K562 (cell line): ENCODE results near the gene CALHM1. TPM values are rescaled to one million over a fixed set of nuclear protein-coding genes. Genes with fewer than 3 reads are reported as not detected.

ENCODE experiments used
- ATF4 ChIP-seq: fragments of 450-650 bp; formaldehyde crosslinking; IDR thresholded peaks from 2 replicates; pipeline ENCODE4 v1.4.0; 2022; ENCODE audit warnings: mild to moderate bottlenecking, moderate library complexity
- GABPA ChIP-seq: fragments of 200-800 bp; sonication (Bioruptor generic); conservative IDR thresholded peaks from 2 replicates; pipeline ENCODE4 v1.6.1; 2016; ENCODE audit warnings: low read depth, missing genetic modification characterization, missing compliant biosample characterization
- GTF2E2 ChIP-seq: fragments of 200-800 bp; sonication (Bioruptor generic); IDR thresholded peaks from 2 replicates; pipeline ENCODE4 v1.6.1; 2016; ENCODE audit warnings: missing genetic modification characterization, missing compliant biosample characterization
- NCOA4 ChIP-seq: fragments of 450-650 bp; IDR thresholded peaks from 2 replicates; pipeline ENCODE4 v1.6.1; 2018; ENCODE audit warnings: mild to moderate bottlenecking; ENCODE audit not compliant: partially characterized antibody
- POU5F1 ChIP-seq: fragments of 150-350 bp; IDR thresholded peaks from 2 replicates; pipeline ENCODE4 v1.6.1; 2014; ENCODE audit warnings: borderline replicate concordance, low read length, low read depth, mild to moderate bottlenecking; ENCODE audit not compliant: partially characterized antibody
- RFX7 ChIP-seq: fragments of 250-450 bp; sonication (Bioruptor Pico); IDR thresholded peaks from 2 replicates; pipeline ENCODE4 v1.5.1; 2021; ENCODE audit warnings: mild to moderate bottlenecking
- SMAD4 ChIP-seq: fragments of 250-450 bp; sonication (Bioruptor Pico); conservative IDR thresholded peaks from 2 replicates; pipeline ENCODE4 v1.8.0; 2021; ENCODE audit warnings: inconsistent platforms, mild to moderate bottlenecking, moderate library complexity
- ZNF407 ChIP-seq: fragments of 450-650 bp; IDR thresholded peaks from 2 replicates; pipeline ENCODE4 v1.6.1; 2016; ENCODE audit warnings: low read depth
- polyA plus RNA-seq, 8 experiments: library from polyadenylated mRNA; depleted of rRNA in 4 of 8; stranded (reverse) in 5 of 8; unstranded in 3 of 8; fragments of >200 nt; fragmentation: Nextera tagmentation in 2 of 8; fragmentation: Illumina TruSeq in 1 of 8; extraction: Ambion mirVana in 2 of 8; extraction: Trizol in 1 of 8; gene quantifications; 2 replicates each; pipeline versions ENCODE4 v1.2.1 to v1.2.3, GENCODE V29; 2011 to 2014; ENCODE audit warnings: inconsistent platforms in 1 of 8, missing spikeins in 1 of 8
- total RNA-seq, 7 experiments: library from RNA; depleted of rRNA in 6 of 7; stranded (reverse); fragments of >200 nt in 6 of 7; fragmentation: Illumina TruSeq in 2 of 7; extraction: Trizol in 2 of 7; gene quantifications; 2 replicates each; pipeline versions ENCODE4 v1.2.1 to v1.2.3, GENCODE V29; 2011 to 2021; ENCODE audit warnings: low replicate concordance in 1 of 7

CALHM1 gene
- total and polyA plus RNA-seq, 9 of the 15 experiments (the other 6 are each of a cell fraction or from before 2014, with no cell fraction given) = 0.03 TPM; not detected in 8

- TF ChIP-seq ZNF407 = no peak
- TF ChIP-seq RFX7 (CRISPR knock-in tag) = no peak
- TF ChIP-seq GABPA (tag) = no peak
- no peak for TF ChIP-seq POU5F1
- no peak for TF ChIP-seq ATF4 (CRISPR knock-in tag)
- TF ChIP-seq NCOA4 = no peak
- TF ChIP-seq SMAD4 = no peak
- TF ChIP-seq GTF2E2 (tag) = no peak
These were observed 41.8 kb upstream of the CALHM1 start (continued) for GRCh38 chr10:103500481-103500880.
